22Rv1 (cell line): ENCODE measurements around the gene VHLL.
"Not testable (repeated sequence)": the region's sequence is repeated elsewhere in the genome, so short reads cannot be mapped to it uniquely, and the experiment has no call there.

Experiments
- H3K27ac ChIP-seq: fragments of 450-650 bp; 2 replicates; pipeline ENCODE4 v1.5.1; 2017
- ZFX ChIP-seq: fragments of 450-650 bp; IDR thresholded peaks from 2 replicates; pipeline ENCODE4 v1.6.1; 2017; ENCODE audit warnings: antibody characterized with exemption, borderline replicate concordance
- TF ChIP-seq, protein P1 (sequence below): fragments of 450-650 bp; IDR thresholded peaks from 2 replicates; pipeline ENCODE4 v1.5.1; 2017; ENCODE audit warnings: mild to moderate bottlenecking

VHLL gene

DNA sequence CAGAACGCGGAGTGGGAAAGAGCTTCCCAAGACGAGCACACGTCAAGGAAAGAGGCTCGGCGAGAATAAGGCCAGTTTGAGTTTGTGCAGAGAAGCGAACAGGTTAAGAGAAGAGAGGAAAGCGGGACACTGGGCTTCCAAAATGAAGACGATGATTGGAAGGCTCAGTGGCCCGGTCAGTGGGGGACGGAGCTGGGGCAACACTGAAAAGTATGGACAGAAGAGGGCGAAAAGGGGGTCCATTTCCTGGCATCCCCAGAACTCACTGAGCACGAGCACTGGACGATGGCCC lies 38.7 kb upstream of the VHLL start:
- TF ChIP-seq, protein P1, sequence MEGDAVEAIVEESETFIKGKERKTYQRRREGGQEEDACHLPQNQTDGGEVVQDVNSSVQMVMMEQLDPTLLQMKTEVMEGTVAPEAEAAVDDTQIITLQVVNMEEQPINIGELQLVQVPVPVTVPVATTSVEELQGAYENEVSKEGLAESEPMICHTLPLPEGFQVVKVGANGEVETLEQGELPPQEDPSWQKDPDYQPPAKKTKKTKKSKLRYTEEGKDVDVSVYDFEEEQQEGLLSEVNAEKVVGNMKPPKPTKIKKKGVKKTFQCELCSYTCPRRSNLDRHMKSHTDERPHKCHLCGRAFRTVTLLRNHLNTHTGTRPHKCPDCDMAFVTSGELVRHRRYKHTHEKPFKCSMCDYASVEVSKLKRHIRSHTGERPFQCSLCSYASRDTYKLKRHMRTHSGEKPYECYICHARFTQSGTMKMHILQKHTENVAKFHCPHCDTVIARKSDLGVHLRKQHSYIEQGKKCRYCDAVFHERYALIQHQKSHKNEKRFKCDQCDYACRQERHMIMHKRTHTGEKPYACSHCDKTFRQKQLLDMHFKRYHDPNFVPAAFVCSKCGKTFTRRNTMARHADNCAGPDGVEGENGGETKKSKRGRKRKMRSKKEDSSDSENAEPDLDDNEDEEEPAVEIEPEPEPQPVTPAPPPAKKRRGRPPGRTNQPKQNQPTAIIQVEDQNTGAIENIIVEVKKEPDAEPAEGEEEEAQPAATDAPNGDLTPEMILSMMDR: no peak
- TF ChIP-seq ZFX: no peak
- H3K27ac ChIP-seq: peak overlapping the region; percentile 93

DNA sequence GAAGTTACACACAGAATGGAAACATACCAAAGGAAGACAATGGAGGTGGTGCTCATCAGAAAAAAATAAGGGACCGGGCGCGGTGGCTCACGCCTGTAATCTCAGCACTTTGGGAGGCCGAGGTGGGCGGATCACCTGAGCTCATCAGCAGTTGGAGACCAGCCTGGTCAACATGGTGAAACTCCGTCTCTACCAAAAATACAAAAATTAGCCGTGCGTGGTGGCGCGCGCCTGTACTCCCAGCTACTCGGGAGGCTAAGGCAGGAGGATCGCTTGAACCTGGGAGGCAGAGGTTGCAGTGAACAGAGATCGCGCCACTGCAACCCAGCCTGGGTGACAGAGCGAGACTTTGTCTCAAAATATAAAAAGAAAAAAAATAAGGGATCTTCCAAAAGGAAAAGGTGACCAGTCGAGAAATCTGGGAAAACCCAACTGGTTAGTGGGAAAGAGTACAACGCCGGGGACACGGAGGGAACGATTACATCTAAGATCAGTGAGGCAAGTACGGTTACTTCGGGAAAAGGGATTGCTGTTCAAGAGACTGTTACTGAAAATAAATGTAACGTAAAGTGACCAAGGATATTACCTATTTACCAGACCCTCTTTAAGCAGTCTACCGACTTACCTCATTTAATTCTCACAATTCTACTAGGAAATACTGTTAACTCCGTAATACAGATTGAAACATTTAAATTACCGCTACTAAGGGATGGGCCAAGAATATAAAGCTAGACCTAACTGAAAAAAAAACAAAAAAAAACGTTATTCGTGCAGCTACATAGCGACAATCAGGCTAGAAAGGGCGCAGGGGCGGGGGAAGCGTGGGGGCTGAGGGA lies 38.2 kb upstream of the VHLL start:
- TF ChIP-seq, protein P1: no peak
- TF ChIP-seq ZFX: no peak
- H3K27ac ChIP-seq: peak overlapping the region; percentile 93

DNA sequence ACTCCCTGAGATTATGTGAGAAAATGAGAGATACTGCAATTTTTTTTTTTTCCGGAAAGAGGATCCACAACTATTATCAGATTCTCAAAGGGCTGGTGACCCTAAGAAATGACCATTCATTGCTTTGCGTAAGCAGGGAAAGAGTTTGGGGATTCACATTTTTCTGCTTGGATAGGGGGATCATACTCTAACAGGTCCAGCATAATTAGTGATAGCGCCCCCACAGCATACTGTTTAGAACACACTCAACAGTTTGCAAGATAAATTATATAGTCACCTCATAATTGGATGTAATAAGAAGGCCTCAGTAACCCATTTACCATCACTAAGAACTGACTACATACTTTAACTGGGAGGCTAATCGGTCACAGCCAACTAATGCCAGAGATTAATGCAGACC lies 37.1 kb upstream of the VHLL start:
- no peak for TF ChIP-seq ZFX
- TF ChIP-seq, protein P1: peak; percentile 37
- H3K27ac ChIP-seq: 0 out of 2 replicates have a peak overlapping the region, but pooled peaks have one; percentile 93

DNA sequence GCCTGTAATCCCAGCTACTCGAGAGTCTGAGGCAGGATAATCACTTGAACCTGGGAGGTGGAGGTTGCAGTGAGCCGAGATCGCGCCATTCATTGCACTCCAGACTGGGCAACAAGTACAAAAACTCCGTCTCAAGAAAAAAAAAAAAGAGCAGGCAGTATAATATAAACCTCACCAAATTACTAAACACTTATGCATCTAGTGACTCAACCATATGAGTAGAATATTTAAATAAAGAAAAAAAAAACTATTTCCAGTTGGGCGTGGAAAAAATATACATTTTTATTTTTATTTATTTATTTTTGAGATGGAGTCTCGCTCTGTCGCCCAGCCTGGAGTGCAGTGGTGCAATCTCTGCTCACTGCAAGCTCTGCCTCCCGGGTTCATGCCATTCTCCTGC lies 24.1 kb upstream of the VHLL start:
- H3K27ac ChIP-seq: not testable (repeated sequence)

DNA sequence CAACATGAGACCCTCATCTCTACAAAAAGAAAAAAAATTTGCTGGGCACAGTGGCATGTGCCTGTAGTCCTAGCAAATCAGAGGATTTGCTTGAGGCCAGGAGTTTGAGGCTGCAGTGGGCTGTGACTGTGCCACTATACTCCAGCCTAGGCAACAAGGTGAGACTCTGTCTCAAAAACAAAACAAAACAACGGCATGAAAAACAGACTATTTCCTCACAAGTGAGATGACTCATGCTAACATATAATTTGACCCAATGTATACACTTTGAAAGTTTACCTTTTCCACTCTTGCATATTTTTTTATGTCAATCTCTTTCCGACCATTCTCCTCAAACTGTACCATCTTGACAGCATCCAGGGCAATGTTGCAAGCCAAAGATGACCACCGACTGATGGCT lies 21.5 kb upstream of the VHLL start:
- H3K27ac ChIP-seq: no peak overlapping the region
- TF ChIP-seq ZFX: no peak
- TF ChIP-seq, protein P1: no peak

DNA sequence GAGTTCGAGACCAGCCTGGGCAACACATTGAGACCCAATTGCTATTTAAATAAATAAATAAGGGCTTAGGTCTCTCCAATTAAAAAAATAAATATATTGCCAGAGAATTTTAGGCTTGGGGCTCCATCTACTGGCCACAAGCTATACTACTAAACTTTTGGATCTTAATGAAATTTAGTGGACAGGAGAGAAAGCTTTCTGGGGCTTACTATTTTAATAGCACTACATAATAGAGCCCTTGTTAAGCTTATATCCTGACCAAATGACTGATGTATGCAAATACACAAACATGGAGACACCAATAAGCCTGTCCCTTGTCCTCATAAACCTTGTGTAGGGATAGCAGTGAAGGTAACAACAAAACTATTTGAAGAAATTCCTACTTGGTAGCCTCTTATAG lies 20.6 kb upstream of the VHLL start:
- no peak for TF ChIP-seq ZFX
- TF ChIP-seq, protein P1: peak; percentile 86
- no peak overlapping the region for H3K27ac ChIP-seq

DNA sequence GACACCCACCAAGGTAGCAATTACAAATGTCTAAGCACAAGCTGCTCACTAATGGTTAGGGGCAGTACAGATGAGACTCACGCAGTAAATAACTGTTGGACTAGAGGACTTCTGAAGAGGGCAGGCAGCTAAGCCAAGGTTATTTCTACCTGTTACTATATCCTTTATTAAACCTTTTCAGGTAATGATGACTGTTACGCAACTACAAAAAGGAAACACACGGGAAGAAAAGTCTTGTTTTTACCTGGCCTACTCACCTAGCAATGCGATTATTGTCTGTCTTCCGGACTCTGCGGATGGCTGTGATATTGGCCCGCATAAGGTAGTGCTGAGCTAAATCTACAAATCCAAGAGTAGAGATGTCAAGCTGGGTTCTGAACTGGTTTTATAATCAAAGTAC lies 17.8 kb upstream of the VHLL start:
- no peak overlapping the region for H3K27ac ChIP-seq
- TF ChIP-seq, protein P1: no peak
- TF ChIP-seq ZFX: no peak

DNA sequence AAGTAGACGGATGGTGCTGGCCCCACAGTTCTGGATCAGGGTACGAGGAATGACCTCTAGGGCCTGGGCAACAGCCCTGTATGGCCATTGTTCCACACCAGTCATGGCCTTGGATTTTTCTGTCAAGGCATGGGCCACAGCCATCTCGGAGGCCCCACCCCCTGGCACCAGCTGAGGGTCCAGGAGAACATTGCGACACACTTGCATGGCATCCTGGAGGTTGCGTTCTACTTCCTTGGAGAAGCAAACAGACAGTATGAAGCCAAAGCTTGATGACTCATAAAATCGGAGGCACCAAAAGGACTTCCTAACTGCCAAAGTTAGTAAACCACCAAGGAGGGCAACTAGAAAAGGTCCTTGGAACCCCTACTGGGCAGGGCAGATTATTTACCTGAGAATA lies 11.9 kb upstream of the VHLL start:
- no peak overlapping the region for H3K27ac ChIP-seq
- TF ChIP-seq, protein P1: no peak
- TF ChIP-seq ZFX: no peak
